LNCAP (cell line): ENCODE measurements around the gene INSM1.

Experiments
- TF ChIP-seq, protein P1 (sequence below): fragments of 450-650 bp; IDR thresholded peaks from 2 replicates; pipeline ENCODE4 v1.5.1; 2017; ENCODE audit warnings: mild to moderate bottlenecking

INSM1 gene

DNA sequence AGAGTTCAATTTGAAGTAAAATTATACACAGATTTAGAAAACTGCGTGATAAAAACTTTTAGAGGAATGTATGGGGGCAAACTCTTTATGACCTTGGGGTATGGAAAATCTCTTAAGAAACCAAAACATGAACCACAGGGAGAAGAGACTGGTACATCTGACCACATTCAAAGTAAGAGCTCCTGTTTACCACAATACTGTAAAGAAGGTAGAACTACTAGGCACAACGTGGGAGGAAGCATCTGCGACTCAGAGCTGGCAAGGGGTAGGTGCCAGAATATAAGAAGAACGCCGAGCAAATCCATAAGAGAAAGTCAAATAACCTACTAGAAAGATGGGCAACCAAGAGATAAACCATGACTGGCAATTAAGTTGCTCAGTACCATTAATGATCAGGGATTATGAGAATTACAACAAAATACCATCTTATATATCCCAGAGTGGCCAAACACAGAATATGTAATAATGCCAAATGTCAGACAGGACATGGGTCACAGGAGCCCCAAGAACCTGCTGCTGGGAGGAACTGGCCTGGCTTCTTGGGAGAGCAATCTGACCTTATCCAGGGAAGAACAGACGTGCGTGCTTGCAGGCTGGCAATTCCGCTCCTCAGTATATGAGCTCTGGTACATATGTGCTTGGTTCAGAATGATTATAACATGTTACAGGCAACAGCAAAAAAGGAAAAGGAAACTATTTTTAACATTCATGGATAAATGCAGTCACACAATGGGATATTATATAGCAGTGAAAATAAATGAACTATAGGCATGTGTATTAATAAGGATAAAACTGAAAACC lies 50.2 kb downstream of the INSM1 start:
- TF ChIP-seq, protein P1, sequence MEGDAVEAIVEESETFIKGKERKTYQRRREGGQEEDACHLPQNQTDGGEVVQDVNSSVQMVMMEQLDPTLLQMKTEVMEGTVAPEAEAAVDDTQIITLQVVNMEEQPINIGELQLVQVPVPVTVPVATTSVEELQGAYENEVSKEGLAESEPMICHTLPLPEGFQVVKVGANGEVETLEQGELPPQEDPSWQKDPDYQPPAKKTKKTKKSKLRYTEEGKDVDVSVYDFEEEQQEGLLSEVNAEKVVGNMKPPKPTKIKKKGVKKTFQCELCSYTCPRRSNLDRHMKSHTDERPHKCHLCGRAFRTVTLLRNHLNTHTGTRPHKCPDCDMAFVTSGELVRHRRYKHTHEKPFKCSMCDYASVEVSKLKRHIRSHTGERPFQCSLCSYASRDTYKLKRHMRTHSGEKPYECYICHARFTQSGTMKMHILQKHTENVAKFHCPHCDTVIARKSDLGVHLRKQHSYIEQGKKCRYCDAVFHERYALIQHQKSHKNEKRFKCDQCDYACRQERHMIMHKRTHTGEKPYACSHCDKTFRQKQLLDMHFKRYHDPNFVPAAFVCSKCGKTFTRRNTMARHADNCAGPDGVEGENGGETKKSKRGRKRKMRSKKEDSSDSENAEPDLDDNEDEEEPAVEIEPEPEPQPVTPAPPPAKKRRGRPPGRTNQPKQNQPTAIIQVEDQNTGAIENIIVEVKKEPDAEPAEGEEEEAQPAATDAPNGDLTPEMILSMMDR: no peak
